Measurements from ENCODE around the gene TUBB2B. TPM values are rescaled to one million over a fixed set of nuclear protein-coding genes. Genes with fewer than 3 reads are reported as not detected.

The TUBB2B gene
- total and polyA plus RNA-seq, 4 donors: 0.22 to 4.6 (median 3.2) TPM

DNA sequence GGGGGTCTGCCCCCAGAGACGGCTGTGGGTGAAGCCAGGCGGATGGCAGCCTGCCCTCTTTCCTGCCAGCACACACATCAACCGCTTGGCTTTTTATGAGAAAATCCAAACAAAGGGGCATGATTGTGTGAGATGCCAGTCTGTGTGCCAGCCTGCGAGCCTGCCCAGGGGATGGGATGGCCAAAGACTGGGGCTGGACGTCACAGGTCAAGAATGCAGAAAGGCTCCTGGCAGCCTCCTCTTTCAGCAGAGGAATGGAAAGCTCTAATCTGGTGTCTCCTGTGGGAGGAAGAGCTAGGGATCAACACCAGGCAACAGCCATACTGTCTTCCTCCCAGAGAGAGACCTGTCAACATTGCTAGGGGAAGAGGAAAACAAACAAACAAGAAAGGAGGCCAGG is 15.8 kb downstream of the TUBB2B start:
- TF ChIP-seq, protein P1, sequence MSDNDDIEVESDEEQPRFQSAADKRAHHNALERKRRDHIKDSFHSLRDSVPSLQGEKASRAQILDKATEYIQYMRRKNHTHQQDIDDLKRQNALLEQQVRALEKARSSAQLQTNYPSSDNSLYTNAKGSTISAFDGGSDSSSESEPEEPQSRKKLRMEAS (IDR thresholded peaks at IDR 0.05): no peak
- TF ChIP-seq RXRA (IDR thresholded peaks at IDR 0.05): no peak
- TF ChIP-seq YY1 (IDR thresholded peaks at IDR 0.05): no peak
- TF ChIP-seq, protein P2, sequence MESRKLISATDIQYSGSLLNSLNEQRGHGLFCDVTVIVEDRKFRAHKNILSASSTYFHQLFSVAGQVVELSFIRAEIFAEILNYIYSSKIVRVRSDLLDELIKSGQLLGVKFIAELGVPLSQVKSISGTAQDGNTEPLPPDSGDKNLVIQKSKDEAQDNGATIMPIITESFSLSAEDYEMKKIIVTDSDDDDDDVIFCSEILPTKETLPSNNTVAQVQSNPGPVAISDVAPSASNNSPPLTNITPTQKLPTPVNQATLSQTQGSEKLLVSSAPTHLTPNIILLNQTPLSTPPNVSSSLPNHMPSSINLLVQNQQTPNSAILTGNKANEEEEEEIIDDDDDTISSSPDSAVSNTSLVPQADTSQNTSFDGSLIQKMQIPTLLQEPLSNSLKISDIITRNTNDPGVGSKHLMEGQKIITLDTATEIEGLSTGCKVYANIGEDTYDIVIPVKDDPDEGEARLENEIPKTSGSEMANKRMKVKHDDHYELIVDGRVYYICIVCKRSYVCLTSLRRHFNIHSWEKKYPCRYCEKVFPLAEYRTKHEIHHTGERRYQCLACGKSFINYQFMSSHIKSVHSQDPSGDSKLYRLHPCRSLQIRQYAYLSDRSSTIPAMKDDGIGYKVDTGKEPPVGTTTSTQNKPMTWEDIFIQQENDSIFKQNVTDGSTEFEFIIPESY (IDR thresholded peaks at IDR 0.05): no peak
- TF ChIP-seq, protein P3, sequence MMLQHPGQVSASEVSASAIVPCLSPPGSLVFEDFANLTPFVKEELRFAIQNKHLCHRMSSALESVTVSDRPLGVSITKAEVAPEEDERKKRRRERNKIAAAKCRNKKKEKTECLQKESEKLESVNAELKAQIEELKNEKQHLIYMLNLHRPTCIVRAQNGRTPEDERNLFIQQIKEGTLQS (IDR thresholded peaks at IDR 0.05): no peak
- no peak for TF ChIP-seq GABPA (IDR thresholded peaks at IDR 0.05 in 1 of 2, conservative IDR thresholded peaks at IDR 0.05 in 1 of 2)
- no peak for TF ChIP-seq EGR1 (IDR thresholded peaks at IDR 0.05; ENCODE audit: low read depth in 2 of 2)
- no peak for TF ChIP-seq JUND (IDR thresholded peaks at IDR 0.05)
- TF ChIP-seq NR2F2 (IDR thresholded peaks at IDR 0.05): no peak
- TF ChIP-seq, protein P4, sequence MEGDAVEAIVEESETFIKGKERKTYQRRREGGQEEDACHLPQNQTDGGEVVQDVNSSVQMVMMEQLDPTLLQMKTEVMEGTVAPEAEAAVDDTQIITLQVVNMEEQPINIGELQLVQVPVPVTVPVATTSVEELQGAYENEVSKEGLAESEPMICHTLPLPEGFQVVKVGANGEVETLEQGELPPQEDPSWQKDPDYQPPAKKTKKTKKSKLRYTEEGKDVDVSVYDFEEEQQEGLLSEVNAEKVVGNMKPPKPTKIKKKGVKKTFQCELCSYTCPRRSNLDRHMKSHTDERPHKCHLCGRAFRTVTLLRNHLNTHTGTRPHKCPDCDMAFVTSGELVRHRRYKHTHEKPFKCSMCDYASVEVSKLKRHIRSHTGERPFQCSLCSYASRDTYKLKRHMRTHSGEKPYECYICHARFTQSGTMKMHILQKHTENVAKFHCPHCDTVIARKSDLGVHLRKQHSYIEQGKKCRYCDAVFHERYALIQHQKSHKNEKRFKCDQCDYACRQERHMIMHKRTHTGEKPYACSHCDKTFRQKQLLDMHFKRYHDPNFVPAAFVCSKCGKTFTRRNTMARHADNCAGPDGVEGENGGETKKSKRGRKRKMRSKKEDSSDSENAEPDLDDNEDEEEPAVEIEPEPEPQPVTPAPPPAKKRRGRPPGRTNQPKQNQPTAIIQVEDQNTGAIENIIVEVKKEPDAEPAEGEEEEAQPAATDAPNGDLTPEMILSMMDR (IDR thresholded peaks at IDR 0.05; ENCODE audit: low read depth, low read length, missing input control): no peak
- TF ChIP-seq FOXA2 (IDR thresholded peaks at IDR 0.05): no peak
- no peak for TF ChIP-seq HNF4G (IDR thresholded peaks at IDR 0.05)
- no peak for TF ChIP-seq TAF1 (conservative IDR thresholded peaks at IDR 0.05)
- no peak for TF ChIP-seq SP1 (IDR thresholded peaks at IDR 0.05)
- TF ChIP-seq, protein P5, sequence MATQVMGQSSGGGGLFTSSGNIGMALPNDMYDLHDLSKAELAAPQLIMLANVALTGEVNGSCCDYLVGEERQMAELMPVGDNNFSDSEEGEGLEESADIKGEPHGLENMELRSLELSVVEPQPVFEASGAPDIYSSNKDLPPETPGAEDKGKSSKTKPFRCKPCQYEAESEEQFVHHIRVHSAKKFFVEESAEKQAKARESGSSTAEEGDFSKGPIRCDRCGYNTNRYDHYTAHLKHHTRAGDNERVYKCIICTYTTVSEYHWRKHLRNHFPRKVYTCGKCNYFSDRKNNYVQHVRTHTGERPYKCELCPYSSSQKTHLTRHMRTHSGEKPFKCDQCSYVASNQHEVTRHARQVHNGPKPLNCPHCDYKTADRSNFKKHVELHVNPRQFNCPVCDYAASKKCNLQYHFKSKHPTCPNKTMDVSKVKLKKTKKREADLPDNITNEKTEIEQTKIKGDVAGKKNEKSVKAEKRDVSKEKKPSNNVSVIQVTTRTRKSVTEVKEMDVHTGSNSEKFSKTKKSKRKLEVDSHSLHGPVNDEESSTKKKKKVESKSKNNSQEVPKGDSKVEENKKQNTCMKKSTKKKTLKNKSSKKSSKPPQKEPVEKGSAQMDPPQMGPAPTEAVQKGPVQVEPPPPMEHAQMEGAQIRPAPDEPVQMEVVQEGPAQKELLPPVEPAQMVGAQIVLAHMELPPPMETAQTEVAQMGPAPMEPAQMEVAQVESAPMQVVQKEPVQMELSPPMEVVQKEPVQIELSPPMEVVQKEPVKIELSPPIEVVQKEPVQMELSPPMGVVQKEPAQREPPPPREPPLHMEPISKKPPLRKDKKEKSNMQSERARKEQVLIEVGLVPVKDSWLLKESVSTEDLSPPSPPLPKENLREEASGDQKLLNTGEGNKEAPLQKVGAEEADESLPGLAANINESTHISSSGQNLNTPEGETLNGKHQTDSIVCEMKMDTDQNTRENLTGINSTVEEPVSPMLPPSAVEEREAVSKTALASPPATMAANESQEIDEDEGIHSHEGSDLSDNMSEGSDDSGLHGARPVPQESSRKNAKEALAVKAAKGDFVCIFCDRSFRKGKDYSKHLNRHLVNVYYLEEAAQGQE (IDR thresholded peaks at IDR 0.05): no peak
- TF ChIP-seq RAD21 (IDR thresholded peaks at IDR 0.05): no peak
- 79% methylated on average over 5 of the region's 5 CpGs for WGBS
- no peaks in the 10 kb centered on the region for H3K36me3 ChIP-seq (ENCODE audit: control insufficient read depth in 4 of 4, insufficient read depth in 3 of 4, low read depth in 1 of 4, low read length in 3 of 4)
- DNase-seq (ENCODE audit: low spot score): no peak
- no peaks in the 10 kb centered on the region for H3K27me3 ChIP-seq (ENCODE audit: control insufficient read depth in 4 of 4, insufficient read depth in 4 of 4, low read length in 3 of 4)
- no peaks in the 10 kb centered on the region for H3K9me3 ChIP-seq (ENCODE audit: control insufficient read depth in 4 of 4, low read length in 3 of 4)
- no peaks in the 10 kb centered on the region for H3K4me1 ChIP-seq (ENCODE audit: control insufficient read depth in 4 of 4, insufficient read depth in 4 of 4, low read length in 3 of 4)
- no peak overlapping the region for H3K9ac ChIP-seq (ENCODE audit: low read depth in 1 of 2, low read length in 2 of 2)
- H3K4me3 ChIP-seq (ENCODE audit: low read depth in 1 of 3, low read length in 3 of 3): no peak overlapping the region
- H3K27ac ChIP-seq (ENCODE audit: low read depth in 1 of 2, low read length in 2 of 2): no peak overlapping the region
